GM23338 (cell line): ENCODE measurements around the gene MICAL3. TPM values are rescaled to one million over a fixed set of nuclear protein-coding genes. Genes with fewer than 3 reads are reported as not detected.
A peak's percentile ranks its signal among the peaks of the same experiment; 100 is the strongest.

Experiments
- ATAC-seq: fragments of 200-7000 bp; cut with Tn5 transposase; 3 replicates; pipeline ENCODE4 v1.9.1; 2020
- DNase-seq: peaks from one replicate; pipeline ENCODE4 v3.0.0-alpha.2; 2015; ENCODE audit warnings: low spot score
- H2AFZ ChIP-seq: fragments of 200-600 bp; sonication (generic); 2 replicates; pipeline ENCODE4 v1.8.0; 2016; ENCODE audit warnings: antibody characterized with exemption, mild to moderate bottlenecking, moderate library complexity
- H3F3A ChIP-seq: fragments of 200-600 bp; sonication (generic); replicated peaks from 2 replicates; pipeline ENCODE4 v1.8.0; 2017; ENCODE audit warnings: antibody characterized with exemption, mixed run types, low read depth
- H3K27ac ChIP-seq: fragments of 200-600 bp; sonication (generic); 2 replicates; pipeline ENCODE4 v1.6.1; 2016; ENCODE audit warnings: low read depth
- H3K27me3 ChIP-seq: fragments of 200-600 bp; sonication (generic); 2 replicates; pipeline ENCODE4 v1.8.0; 2016; ENCODE audit warnings: mild to moderate bottlenecking, mixed run types, moderate library complexity; ENCODE audit not compliant: insufficient read depth
- H3K36me3 ChIP-seq: fragments of 200-600 bp; sonication (generic); 2 replicates; pipeline ENCODE4 v1.8.0; 2016; ENCODE audit warnings: mild to moderate bottlenecking; ENCODE audit not compliant: insufficient read depth
- H3K4me1 ChIP-seq: fragments of 200-600 bp; sonication (generic); 2 replicates; pipeline ENCODE4 v1.8.0; 2016; ENCODE audit warnings: mild to moderate bottlenecking, moderate library complexity; ENCODE audit not compliant: insufficient read depth
- H3K4me2 ChIP-seq: fragments of 200-600 bp; sonication (generic); 2 replicates; pipeline ENCODE4 v1.7.1; 2017; ENCODE audit warnings: mixed run types
- H3K4me3 ChIP-seq: fragments of 200-600 bp; sonication (generic); 2 replicates; pipeline ENCODE4 v1.6.1; 2016; ENCODE audit warnings: mixed run types
- H3K79me2 ChIP-seq: fragments of 200-600 bp; sonication (generic); replicated peaks from 2 replicates; pipeline ENCODE4 v1.8.0; 2017; ENCODE audit warnings: mild to moderate bottlenecking; ENCODE audit not compliant: insufficient read depth
- H3K9me2 ChIP-seq: fragments of 200-600 bp; sonication (generic); 2 replicates; pipeline ENCODE4 v1.8.0; 2017; ENCODE audit not compliant: insufficient read depth
- H4K20me1 ChIP-seq: fragments of 200-600 bp; sonication (generic); replicated peaks from 2 replicates; pipeline ENCODE4 v1.8.0; 2017; ENCODE audit warnings: mild to moderate bottlenecking; ENCODE audit not compliant: insufficient read depth
- H3K27ac Mint-ChIP-seq: 2 replicates; pipeline ENCODE4 v1.8.0; 2020; ENCODE audit warnings: inconsistent platforms, mild to moderate bottlenecking, moderate library complexity, mixed read lengths
- H3K27me3 Mint-ChIP-seq: 3 replicates; pipeline ENCODE4 v1.8.0; 2022; ENCODE audit warnings: low read depth, mild to moderate bottlenecking, moderate library complexity, mixed read lengths, inconsistent platforms; ENCODE audit not compliant: insufficient read depth, poor library complexity
- H3K36me3 Mint-ChIP-seq: 3 replicates; pipeline ENCODE4 v1.8.0; 2021; ENCODE audit warnings: low read depth, mild to moderate bottlenecking, inconsistent platforms, moderate library complexity, mixed read lengths
- H3K4me1 Mint-ChIP-seq: 3 replicates; pipeline ENCODE4 v1.8.0; 2020; ENCODE audit warnings: mild to moderate bottlenecking, inconsistent platforms, mixed read lengths
- H3K4me3 Mint-ChIP-seq: 3 replicates; pipeline ENCODE4 v1.8.0; 2021; ENCODE audit warnings: moderate library complexity, mild to moderate bottlenecking, inconsistent platforms, mixed read lengths
- H3K9me3 Mint-ChIP-seq: 3 replicates; pipeline ENCODE4 v1.8.0; 2020; ENCODE audit warnings: moderate library complexity, mild to moderate bottlenecking, inconsistent platforms, mixed read lengths
- CREB1 ChIP-seq: fragments of 250-450 bp; sonication (Bioruptor Pico); IDR thresholded peaks from 2 replicates; pipeline ENCODE4 v1.5.0; 2020; ENCODE audit warnings: low read depth, mild to moderate bottlenecking, moderate library complexity
- EZH2 ChIP-seq: fragments of 200-600 bp; sonication (generic); IDR thresholded peaks from one replicate; pipeline ENCODE4 v1.8.0; 2017; ENCODE audit warnings: antibody characterized with exemption, mild to moderate bottlenecking, low read depth; ENCODE audit not compliant: unreplicated experiment
- EZH2phosphoT487 ChIP-seq: fragments of 200-600 bp; sonication (generic); IDR thresholded peaks from one replicate; pipeline ENCODE4 v1.8.1; 2018; ENCODE audit warnings: antibody characterized with exemption; ENCODE audit not compliant: unreplicated experiment
- JUNB ChIP-seq: IDR thresholded peaks from one replicate; pipeline ENCODE4 v1.6.1; 2016; ENCODE audit warnings: antibody characterized with exemption; ENCODE audit not compliant: unreplicated experiment
- NANOG ChIP-seq: IDR thresholded peaks from 2 replicates; pipeline ENCODE4 v1.6.1; 2016; ENCODE audit warnings: antibody characterized with exemption, borderline replicate concordance
- POLR2AphosphoS5 ChIP-seq: IDR thresholded peaks from 2 replicates; pipeline ENCODE4 v1.6.1; 2016; ENCODE audit warnings: antibody characterized with exemption, low read depth
- STAT1 ChIP-seq: IDR thresholded peaks from one replicate; pipeline ENCODE4 v1.6.1; 2016; ENCODE audit warnings: antibody characterized with exemption; ENCODE audit not compliant: unreplicated experiment
- ZNF114 ChIP-seq: fragments of 250-450 bp; sonication (Bioruptor Pico); IDR thresholded peaks from 2 replicates; pipeline ENCODE4 v1.5.0; 2020; ENCODE audit warnings: mild to moderate bottlenecking, moderate library complexity
- ZNF331 ChIP-seq: fragments of 250-450 bp; sonication (Bioruptor Pico); IDR thresholded peaks from 2 replicates; pipeline ENCODE4 v1.5.0; 2020; ENCODE audit warnings: low read depth, mild to moderate bottlenecking, moderate library complexity
- polyA plus RNA-seq: library from polyadenylated mRNA; unstranded; fragments of >200 nt; fragmentation: Nextera tagmentation; extraction: Ambion mirVana; gene quantifications from 2 replicates; pipeline ENCODE4 v1.2.1, GENCODE V29; 2016
- total RNA-seq: library from RNA; depleted of rRNA; stranded (reverse); fragments of >200 nt; shearing (Covaris generic); gene quantifications from 2 replicates; pipeline ENCODE4 v1.2.3, GENCODE V29; 2014
- TF ChIP-seq, protein P1 (sequence below): fragments of 250-450 bp; sonication (Bioruptor Pico); IDR thresholded peaks from 2 replicates; pipeline ENCODE4 v1.5.0; 2020; ENCODE audit warnings: mild to moderate bottlenecking, moderate library complexity
- TF ChIP-seq, protein P2 (sequence below): IDR thresholded peaks from 2 replicates; pipeline ENCODE4 v1.6.1; 2016; ENCODE audit warnings: antibody characterized with exemption

Gene MICAL3
- total and polyA plus RNA-seq, 2 experiments from 2014 or later, result 10.1 to 33.9 TPM

DNA sequence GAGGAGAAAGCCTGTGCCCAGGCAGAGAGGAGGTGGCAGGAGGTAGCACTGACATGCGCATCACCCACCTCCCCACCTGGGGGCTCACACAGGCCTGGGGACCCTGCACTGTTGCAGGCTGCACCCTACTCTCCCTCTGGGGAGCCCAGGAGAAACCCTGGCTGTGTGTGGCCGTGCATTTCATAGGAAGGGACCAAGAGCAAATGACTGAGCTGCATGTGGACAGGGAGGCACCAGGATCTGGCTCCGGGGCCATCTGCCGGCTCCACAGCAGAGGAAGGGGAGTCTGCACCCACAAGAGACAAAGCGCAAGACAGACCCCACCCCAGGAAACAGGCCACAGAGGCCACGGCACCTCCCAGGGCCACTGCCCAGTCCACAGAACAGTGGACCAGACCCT, 272.8 kb downstream of the MICAL3 start:
- Histone ChIP-seq H2AFZ (no peak overlapping the region), H3K9me2 (no peaks in the 10 kb centered on the region), H3F3A (peaks cover 7% of the 10 kb centered on the region; the same call in 1 of the 2 replicates), H3K4me1 (no peaks in the 10 kb centered on the region), H3K27ac (no peak overlapping the region), H3K36me3 (no peaks in the 10 kb centered on the region), H4K20me1 (no peaks in the 10 kb centered on the region), H3K4me3 (no peak overlapping the region), H3K4me2 (no peak overlapping the region), H3K27me3 (no peaks in the 10 kb centered on the region), H3K79me2 (peaks cover 7% of the 10 kb centered on the region; the same call in 1 of the 2 replicates)
- ATAC-seq, result peak; percentile 6; the same call in 1 of the 3 replicates
- Mint-ChIP-seq H3K4me1 (peaks cover under 1% of the 10 kb centered on the region; the same call in 1 of the 3 replicates), H3K9me3 (no peaks in the 10 kb centered on the region), H3K4me3 (no peak overlapping the region), H3K27ac (peak overlapping the region; percentile 46; the same call in 1 of the 2 replicates), H3K36me3 (0 out of 3 replicates have a peak, but pooled peaks cover 3% of the 10 kb centered on the region), H3K27me3 (peaks cover 11% of the 10 kb centered on the region)
- TF ChIP-seq JUNB, result no peak
- no peak for DNase-seq

DNA sequence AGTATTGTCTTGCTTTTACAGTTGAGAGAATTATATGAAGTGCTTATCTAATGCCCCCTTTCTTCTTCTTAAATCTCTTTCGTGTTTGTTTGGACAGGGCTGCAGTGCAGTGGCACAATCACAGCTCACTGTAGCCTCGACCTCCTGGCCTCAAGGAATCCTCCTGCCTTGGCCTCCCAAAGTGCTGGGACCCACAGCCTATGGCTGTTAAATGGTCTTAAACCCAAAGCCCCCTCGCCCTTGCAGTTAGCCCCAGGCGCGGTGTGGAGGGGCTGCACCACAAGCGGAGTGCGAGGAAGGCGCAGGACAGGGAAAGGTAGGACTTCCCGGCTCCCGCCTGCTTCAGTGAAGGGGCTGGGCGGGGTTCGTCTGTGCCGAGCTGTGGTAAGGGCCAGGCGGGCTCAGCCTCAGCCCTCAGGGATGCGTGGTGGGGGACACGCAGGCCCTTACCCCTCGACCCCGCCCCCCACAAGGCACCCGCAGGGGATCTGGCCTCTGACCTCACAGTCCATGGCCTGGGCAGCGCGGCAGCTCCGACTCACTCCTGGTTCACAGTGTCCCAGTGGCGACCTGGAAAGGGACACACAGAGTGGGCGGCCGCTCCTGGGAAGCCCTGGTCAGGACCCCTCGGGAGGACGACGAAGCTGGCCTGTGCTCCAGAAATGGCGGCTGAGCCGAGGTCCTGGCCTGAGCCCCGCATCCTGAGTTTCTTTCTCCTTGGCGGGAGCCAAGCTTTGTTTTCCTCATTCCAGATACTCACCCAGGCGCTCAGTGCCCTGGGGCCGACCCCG, 274.6 kb downstream of the MICAL3 start:
- Mint-ChIP-seq H3K36me3 (0 out of 3 replicates have a peak, but pooled peaks cover 3% of the 10 kb centered on the region), H3K4me3 (no peak overlapping the region), H3K9me3 (no peaks in the 10 kb centered on the region), H3K27me3 (peaks cover 10% of the 10 kb centered on the region), H3K4me1 (peaks cover 4% of the 10 kb centered on the region), H3K27ac (no peak overlapping the region)
- Histone ChIP-seq H3K36me3 (no peaks in the 10 kb centered on the region), H3K27me3 (no peaks in the 10 kb centered on the region), H2AFZ (no peak overlapping the region), H4K20me1 (no peaks in the 10 kb centered on the region), H3K4me3 (no peak overlapping the region), H3K27ac (no peak overlapping the region), H3K9me2 (no peaks in the 10 kb centered on the region), H3F3A (peaks cover 13% of the 10 kb centered on the region; the same call in 1 of the 2 replicates), H3K4me2 (no peak overlapping the region), H3K79me2 (0 out of 2 replicates have a peak, but pooled peaks cover 3% of the 10 kb centered on the region), H3K4me1 (no peaks in the 10 kb centered on the region; the same call in 1 of the 2 replicates)
- DNase-seq (no peak), ATAC-seq (no peak)
- no peak for TF ChIP-seq ZNF114 (CRISPR knock-in tag)
- TF ChIP-seq EZH2phosphoT487, result no peak
- no peak for TF ChIP-seq POLR2AphosphoS5
- no peak for TF ChIP-seq EZH2
- no peak for TF ChIP-seq STAT1
- TF ChIP-seq ZNF331 (CRISPR knock-in tag), result no peak
- TF ChIP-seq, protein P1, sequence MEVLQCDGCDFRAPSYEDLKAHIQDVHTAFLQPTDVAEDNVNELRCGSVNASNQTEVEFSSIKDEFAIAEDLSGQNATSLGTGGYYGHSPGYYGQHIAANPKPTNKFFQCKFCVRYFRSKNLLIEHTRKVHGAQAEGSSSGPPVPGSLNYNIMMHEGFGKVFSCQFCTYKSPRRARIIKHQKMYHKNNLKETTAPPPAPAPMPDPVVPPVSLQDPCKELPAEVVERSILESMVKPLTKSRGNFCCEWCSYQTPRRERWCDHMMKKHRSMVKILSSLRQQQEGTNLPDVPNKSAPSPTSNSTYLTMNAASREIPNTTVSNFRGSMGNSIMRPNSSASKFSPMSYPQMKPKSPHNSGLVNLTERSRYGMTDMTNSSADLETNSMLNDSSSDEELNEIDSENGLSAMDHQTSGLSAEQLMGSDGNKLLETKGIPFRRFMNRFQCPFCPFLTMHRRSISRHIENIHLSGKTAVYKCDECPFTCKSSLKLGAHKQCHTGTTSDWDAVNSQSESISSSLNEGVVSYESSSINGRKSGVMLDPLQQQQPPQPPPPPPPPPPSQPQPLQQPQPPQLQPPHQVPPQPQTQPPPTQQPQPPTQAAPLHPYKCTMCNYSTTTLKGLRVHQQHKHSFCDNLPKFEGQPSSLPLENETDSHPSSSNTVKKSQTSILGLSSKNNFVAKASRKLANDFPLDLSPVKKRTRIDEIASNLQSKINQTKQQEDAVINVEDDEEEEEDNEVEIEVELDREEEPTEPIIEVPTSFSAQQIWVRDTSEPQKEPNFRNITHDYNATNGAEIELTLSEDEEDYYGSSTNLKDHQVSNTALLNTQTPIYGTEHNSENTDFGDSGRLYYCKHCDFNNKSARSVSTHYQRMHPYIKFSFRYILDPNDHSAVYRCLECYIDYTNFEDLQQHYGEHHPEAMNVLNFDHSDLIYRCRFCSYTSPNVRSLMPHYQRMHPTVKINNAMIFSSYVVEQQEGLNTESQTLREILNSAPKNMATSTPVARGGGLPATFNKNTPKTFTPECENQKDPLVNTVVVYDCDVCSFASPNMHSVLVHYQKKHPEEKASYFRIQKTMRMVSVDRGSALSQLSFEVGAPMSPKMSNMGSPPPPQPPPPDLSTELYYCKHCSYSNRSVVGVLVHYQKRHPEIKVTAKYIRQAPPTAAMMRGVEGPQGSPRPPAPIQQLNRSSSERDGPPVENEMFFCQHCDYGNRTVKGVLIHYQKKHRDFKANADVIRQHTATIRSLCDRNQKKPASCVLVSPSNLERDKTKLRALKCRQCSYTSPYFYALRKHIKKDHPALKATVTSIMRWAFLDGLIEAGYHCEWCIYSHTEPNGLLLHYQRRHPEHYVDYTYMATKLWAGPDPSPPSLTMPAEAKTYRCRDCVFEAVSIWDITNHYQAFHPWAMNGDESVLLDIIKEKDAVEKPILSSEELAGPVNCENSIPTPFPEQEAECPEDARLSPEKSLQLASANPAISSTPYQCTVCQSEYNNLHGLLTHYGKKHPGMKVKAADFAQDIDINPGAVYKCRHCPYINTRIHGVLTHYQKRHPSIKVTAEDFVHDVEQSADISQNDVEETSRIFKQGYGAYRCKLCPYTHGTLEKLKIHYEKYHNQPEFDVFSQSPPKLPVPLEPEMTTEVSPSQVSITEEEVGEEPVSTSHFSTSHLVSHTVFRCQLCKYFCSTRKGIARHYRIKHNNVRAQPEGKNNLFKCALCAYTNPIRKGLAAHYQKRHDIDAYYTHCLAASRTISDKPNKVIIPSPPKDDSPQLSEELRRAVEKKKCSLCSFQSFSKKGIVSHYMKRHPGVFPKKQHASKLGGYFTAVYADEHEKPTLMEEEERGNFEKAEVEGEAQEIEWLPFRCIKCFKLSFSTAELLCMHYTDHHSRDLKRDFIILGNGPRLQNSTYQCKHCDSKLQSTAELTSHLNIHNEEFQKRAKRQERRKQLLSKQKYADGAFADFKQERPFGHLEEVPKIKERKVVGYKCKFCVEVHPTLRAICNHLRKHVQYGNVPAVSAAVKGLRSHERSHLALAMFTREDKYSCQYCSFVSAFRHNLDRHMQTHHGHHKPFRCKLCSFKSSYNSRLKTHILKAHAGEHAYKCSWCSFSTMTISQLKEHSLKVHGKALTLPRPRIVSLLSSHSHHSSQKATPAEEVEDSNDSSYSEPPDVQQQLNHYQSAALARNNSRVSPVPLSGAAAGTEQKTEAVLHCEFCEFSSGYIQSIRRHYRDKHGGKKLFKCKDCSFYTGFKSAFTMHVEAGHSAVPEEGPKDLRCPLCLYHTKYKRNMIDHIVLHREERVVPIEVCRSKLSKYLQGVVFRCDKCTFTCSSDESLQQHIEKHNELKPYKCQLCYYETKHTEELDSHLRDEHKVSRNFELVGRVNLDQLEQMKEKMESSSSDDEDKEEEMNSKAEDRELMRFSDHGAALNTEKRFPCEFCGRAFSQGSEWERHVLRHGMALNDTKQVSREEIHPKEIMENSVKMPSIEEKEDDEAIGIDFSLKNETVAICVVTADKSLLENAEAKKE (CRISPR knock-in tag), result no peak
- TF ChIP-seq, protein P2, sequence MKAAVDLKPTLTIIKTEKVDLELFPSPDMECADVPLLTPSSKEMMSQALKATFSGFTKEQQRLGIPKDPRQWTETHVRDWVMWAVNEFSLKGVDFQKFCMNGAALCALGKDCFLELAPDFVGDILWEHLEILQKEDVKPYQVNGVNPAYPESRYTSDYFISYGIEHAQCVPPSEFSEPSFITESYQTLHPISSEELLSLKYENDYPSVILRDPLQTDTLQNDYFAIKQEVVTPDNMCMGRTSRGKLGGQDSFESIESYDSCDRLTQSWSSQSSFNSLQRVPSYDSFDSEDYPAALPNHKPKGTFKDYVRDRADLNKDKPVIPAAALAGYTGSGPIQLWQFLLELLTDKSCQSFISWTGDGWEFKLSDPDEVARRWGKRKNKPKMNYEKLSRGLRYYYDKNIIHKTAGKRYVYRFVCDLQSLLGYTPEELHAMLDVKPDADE, result no peak
- no peak for TF ChIP-seq CREB1 (CRISPR knock-in tag)
- TF ChIP-seq NANOG, result no peak
